NCI-H748 treated with DMSO at 0.1 percent for 48 hours (cell line): Measurements from ENCODE around the gene ACVR1.
"Not testable (repeated sequence)": the region's sequence is repeated elsewhere in the genome, so short reads cannot be mapped to it uniquely, and the experiment has no call there.

Source experiments
- DNase-seq: peaks from one replicate; lab custom pipeline; 2025; lab: John Stamatoyannopoulos, UW

The ACVR1 gene

GRCh38 chr2:157826644-157827043 is 49.5 kb downstream of the ACVR1 start:
- DNase-seq = not testable (repeated sequence)

- DNase-seq = no peak
These were observed 50.2 kb downstream of the ACVR1 start for GRCh38 chr2:157825885-157826284.

GRCh38 chr2:157822993-157823392 is 53.1 kb downstream of the ACVR1 start:
- DNase-seq = no peak

- DNase-seq = no peak
These were observed 53.6 kb downstream of the ACVR1 start for GRCh38 chr2:157822533-157822932.

- no peak for DNase-seq
These were observed 54.5 kb downstream of the ACVR1 start for GRCh38 chr2:157821519-157822131.

GRCh38 chr2:157820193-157820592 is 55.9 kb downstream of the ACVR1 start:
- DNase-seq = no peak

- no peak for DNase-seq
These were observed 56.4 kb downstream of the ACVR1 start for GRCh38 chr2:157819761-157820160.

- DNase-seq = no peak
These were observed 57.9 kb downstream of the ACVR1 start for GRCh38 chr2:157818227-157818626.

- no peak for DNase-seq
These were observed 60.7 kb downstream of the ACVR1 start for GRCh38 chr2:157815421-157815820.

- DNase-seq = no peak
These were observed 62.7 kb downstream of the ACVR1 start for GRCh38 chr2:157813467-157813866.

- DNase-seq = no peak
These were observed 66.1 kb downstream of the ACVR1 start for GRCh38 chr2:157810037-157810436.

- no peak for DNase-seq
These were observed 66.9 kb downstream of the ACVR1 start for GRCh38 chr2:157809212-157809611.

- DNase-seq = no peak
These were observed 67.7 kb downstream of the ACVR1 start for GRCh38 chr2:157808421-157808820.

- DNase-seq = no peak
These were observed 69.6 kb downstream of the ACVR1 start for GRCh38 chr2:157806426-157807077.

GRCh38 chr2:157805519-157805918 is 70.6 kb downstream of the ACVR1 start:
- no peak for DNase-seq

GRCh38 chr2:157804355-157804754 is 71.8 kb downstream of the ACVR1 start:
- no peak for DNase-seq

GRCh38 chr2:157803952-157804351 is 72.2 kb downstream of the ACVR1 start:
- DNase-seq = no peak

- DNase-seq = no peak
These were observed 72.7 kb downstream of the ACVR1 start for GRCh38 chr2:157803476-157803875.

- DNase-seq = no peak
These were observed 75.2 kb downstream of the ACVR1 start for GRCh38 chr2:157800838-157801495.

- no peak for DNase-seq
These were observed 83.0 kb downstream of the ACVR1 start for GRCh38 chr2:157793053-157793612.

- no peak for DNase-seq
These were observed 83.6 kb downstream of the ACVR1 start for GRCh38 chr2:157792335-157793052.

- DNase-seq = no peak
These were observed 85.3 kb downstream of the ACVR1 start for GRCh38 chr2:157790780-157791179.
